ENCODE data around the gene RFESD.

RFESD gene

DNA sequence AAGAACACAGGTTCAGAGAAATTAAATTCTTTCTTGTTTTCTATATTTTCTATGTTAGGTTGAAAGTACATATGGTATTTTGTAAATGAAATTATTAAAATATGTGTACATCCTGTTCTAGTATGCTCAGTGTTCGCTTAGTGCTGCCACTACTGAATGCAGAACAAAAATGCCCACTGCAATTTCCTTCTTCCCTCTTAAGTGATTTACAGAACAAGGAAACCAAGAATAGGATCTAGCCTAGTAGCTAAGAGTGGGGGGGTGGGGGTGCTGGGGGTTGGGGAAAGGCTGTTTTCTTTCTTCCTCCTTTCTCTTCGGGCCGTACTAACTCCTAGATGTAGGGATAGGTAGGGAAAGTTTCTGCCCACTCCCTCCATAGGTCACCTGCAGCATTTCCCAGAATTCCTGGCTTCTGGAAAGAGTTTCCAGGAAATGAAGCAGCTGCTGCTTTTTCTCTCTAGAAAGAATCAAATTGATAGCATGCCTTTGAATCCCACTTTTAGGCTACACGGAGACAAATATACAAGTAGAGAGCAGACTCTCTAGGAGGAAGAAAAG is 20.6 kb downstream of the RFESD start:
- H3K4me3 ChIP-seq (ENCODE audit: low read length) = no peak overlapping the region
- no peak for DNase-seq (ENCODE audit: low read depth)
- TF ChIP-seq, protein P1, sequence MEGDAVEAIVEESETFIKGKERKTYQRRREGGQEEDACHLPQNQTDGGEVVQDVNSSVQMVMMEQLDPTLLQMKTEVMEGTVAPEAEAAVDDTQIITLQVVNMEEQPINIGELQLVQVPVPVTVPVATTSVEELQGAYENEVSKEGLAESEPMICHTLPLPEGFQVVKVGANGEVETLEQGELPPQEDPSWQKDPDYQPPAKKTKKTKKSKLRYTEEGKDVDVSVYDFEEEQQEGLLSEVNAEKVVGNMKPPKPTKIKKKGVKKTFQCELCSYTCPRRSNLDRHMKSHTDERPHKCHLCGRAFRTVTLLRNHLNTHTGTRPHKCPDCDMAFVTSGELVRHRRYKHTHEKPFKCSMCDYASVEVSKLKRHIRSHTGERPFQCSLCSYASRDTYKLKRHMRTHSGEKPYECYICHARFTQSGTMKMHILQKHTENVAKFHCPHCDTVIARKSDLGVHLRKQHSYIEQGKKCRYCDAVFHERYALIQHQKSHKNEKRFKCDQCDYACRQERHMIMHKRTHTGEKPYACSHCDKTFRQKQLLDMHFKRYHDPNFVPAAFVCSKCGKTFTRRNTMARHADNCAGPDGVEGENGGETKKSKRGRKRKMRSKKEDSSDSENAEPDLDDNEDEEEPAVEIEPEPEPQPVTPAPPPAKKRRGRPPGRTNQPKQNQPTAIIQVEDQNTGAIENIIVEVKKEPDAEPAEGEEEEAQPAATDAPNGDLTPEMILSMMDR (conservative IDR thresholded peaks at IDR 0.05; ENCODE audit: low read depth, low read length) = no peak

- no peak overlapping the region for H3K4me3 ChIP-seq (ENCODE audit: low read length)
- TF ChIP-seq, protein P1 (conservative IDR thresholded peaks at IDR 0.05; ENCODE audit: low read depth, low read length) = no peak
- DNase-seq (ENCODE audit: low read depth) = no peak
These were observed 21.1 kb downstream of the RFESD start for GRCh38 chr5:95667678-95668077.

GRCh38 chr5:95668216-95668615 is 21.6 kb downstream of the RFESD start:
- DNase-seq (ENCODE audit: low read depth) = no peak
- H3K4me3 ChIP-seq (ENCODE audit: low read length) = no peak overlapping the region
- TF ChIP-seq, protein P1 (conservative IDR thresholded peaks at IDR 0.05; ENCODE audit: low read depth, low read length) = no peak

DNA sequence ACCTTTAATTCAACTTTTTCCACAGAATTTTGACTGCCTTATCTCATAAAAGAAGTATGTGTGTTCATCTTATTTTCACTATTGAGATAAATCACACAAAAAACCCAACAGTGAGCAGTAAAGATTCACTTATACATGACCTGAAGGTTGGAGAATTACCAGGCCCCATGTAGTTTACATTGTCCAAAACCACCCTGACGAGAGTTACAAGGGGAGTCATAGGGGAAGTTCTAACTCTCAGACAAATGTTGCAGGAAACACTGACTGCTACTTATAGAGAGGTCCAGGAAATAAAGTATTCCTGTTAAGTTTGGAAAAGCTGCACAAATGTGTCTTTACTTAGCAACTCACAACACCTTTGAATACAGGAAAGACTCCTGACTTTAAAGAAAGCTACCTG is 22.2 kb downstream of the RFESD start:
- H3K4me3 ChIP-seq (ENCODE audit: low read length) = no peak overlapping the region
- no peak for DNase-seq (ENCODE audit: low read depth)
- TF ChIP-seq, protein P1 (conservative IDR thresholded peaks at IDR 0.05; ENCODE audit: low read depth, low read length) = no peak

GRCh38 chr5:95669540-95669939 is 23.0 kb downstream of the RFESD start:
- peak; percentile 39 for DNase-seq (ENCODE audit: low read depth)
- TF ChIP-seq, protein P1 (conservative IDR thresholded peaks at IDR 0.05; ENCODE audit: low read depth, low read length) = no peak
- no peak overlapping the region for H3K4me3 ChIP-seq (ENCODE audit: low read length)

- TF ChIP-seq, protein P1 (conservative IDR thresholded peaks at IDR 0.05; ENCODE audit: low read depth, low read length) = no peak
- DNase-seq (ENCODE audit: low read depth) = no peak
These were observed 23.4 kb downstream of the RFESD start for GRCh38 chr5:95669985-95670384.

GRCh38 chr5:95670568-95670967 is 24.0 kb downstream of the RFESD start:
- TF ChIP-seq, protein P1 (conservative IDR thresholded peaks at IDR 0.05; ENCODE audit: low read depth, low read length) = no peak
- no peak overlapping the region for H3K4me3 ChIP-seq (ENCODE audit: low read length)
- DNase-seq (ENCODE audit: low read depth) = no peak

More at GRCh38 chr5:95669985-95670384, 23.4 kb downstream of the RFESD start:
- H3K4me3 ChIP-seq (ENCODE audit: low read length) = no peak overlapping the region
